ENCODE measurements around the gene EVX1. TPM values are rescaled to one million over a fixed set of nuclear protein-coding genes. Genes with fewer than 3 reads are reported as not detected.

EVX1 gene
- total and polyA plus RNA-seq, 2 of the 13 experiments (the other 11 are each of a cell fraction or from before 2014, with no cell fraction given): not detected

GRCh38 chr7:27238979-27239386 is 3.6 kb upstream of the EVX1 start (continued):
- TF ChIP-seq PATZ1 (CRISPR knock-in tag; IDR thresholded peaks at IDR 0.05) (no peak), ZNF776 (CRISPR knock-in tag; IDR thresholded peaks at IDR 0.05) (no peak), SMARCC2 (IDR thresholded peaks at IDR 0.05) (no peak)

- ATAC-seq (no peak), FAIRE-seq (no peak), DNase-seq (ENCODE audit: low spot score) (no peak)
- ChIA-PET CTCF (ENCODE audit: low intra/inter-chr PET ratio, low total read pairs) (no interaction called here), POLR2A (no interaction called here)
- Histone ChIP-seq H3K9me3 (ENCODE audit: low read length) (no peaks in the 10 kb centered on the region), H3K79me2 (ENCODE audit: insufficient read depth, low read length) (no peaks in the 10 kb centered on the region), H4K20me1 (ENCODE audit: insufficient read depth, low read length) (no peaks in the 10 kb centered on the region), H3K36me3 (replicated peaks in 1 of 2; ENCODE audit: control insufficient read depth in 1 of 2, insufficient read depth in 2 of 2, low read length in 2 of 2) (no peaks in the 10 kb centered on the region), H3K4me3 (replicated peaks in 1 of 3; ENCODE audit: insufficient read depth in 1 of 3, low read depth in 2 of 3, low read length in 3 of 3) (no peak overlapping the region; a peak in 1 of 6 replicates), H2AFZ (ENCODE audit: low read length) (no peak overlapping the region), H3K27me3 (ENCODE audit: control insufficient read depth in 1 of 2, insufficient read depth in 2 of 2, low read length in 2 of 2) (peaks cover 8 to 81% of the 10 kb centered on the region in 2 experiments; a peak in 4 of 5 replicates), H3K4me1 (ENCODE audit: insufficient read depth, low read length) (no peaks in the 10 kb centered on the region), H3K27ac (ENCODE audit: extremely low read length, insufficient read depth, low read length) (no peak overlapping the region), H3K9ac (ENCODE audit: insufficient read depth, low read depth, low read length) (no peak overlapping the region), H3K4me2 (ENCODE audit: low read depth, low read length) (peak overlapping the region; percentile 7; the same call in 1 of the 2 replicates)
- TF ChIP-seq THAP9 (CRISPR knock-in tag; IDR thresholded peaks at IDR 0.05; ENCODE audit: borderline replicate concordance) (no peak), MXD3 (CRISPR knock-in tag; IDR thresholded peaks at IDR 0.05) (no peak), TCF7 (IDR thresholded peaks at IDR 0.05; ENCODE audit: low read depth) (no peak), GATAD1 (CRISPR knock-in tag; IDR thresholded peaks at IDR 0.05) (no peak), RORA (CRISPR knock-in tag; IDR thresholded peaks at IDR 0.05) (no peak), ZNF343 (CRISPR knock-in tag; IDR thresholded peaks at IDR 0.05) (no peak), KDM2A (CRISPR knock-in tag; IDR thresholded peaks at IDR 0.05; ENCODE audit: borderline replicate concordance, low read depth) (no peak), ZNF652 (CRISPR knock-in tag; IDR thresholded peaks at IDR 0.05; ENCODE audit: borderline replicate concordance, low read depth) (no peak), ZIK1 (CRISPR knock-in tag; IDR thresholded peaks at IDR 0.05; ENCODE audit: borderline replicate concordance, low read depth) (no peak)
- in situ Hi-C loops (cut with HindIII; ENCODE audit: extremely low pct_ligation_motif_present, low pct_unique_long_range_greater_than_20kb): loop anchor here (5.0 kb wide), 1 partner anchor 338 kb away; no protein-coding TSS in a partner anchor
- BruUV-seq (replicated peaks): no TSS peak
- intact Hi-C loops (cut with micrococcal nuclease; ENCODE audit: unreplicated experiment): no loop called here
- 53% methylated on average over 24 of the region's 55 CpGs for WGBS (ENCODE audit: low lambda C conversion rate)
Measured at GRCh38 chr7:27239387-27240014, 3.1 kb upstream of the EVX1 start.
